Measurements from ENCODE around the gene VTA1. TPM values are rescaled to one million over a fixed set of nuclear protein-coding genes. Genes with fewer than 3 reads are reported as not detected.
A peak's percentile ranks its signal among the peaks of the same experiment; 100 is the strongest.
"Not testable (repeated sequence)": the region's sequence is repeated elsewhere in the genome, so short reads cannot be mapped to it uniquely, and the experiment has no call there.

VTA1 gene
- total RNA-seq, 2 donors from 2014 or later, result 17.0 to 17.2 TPM

DNA sequence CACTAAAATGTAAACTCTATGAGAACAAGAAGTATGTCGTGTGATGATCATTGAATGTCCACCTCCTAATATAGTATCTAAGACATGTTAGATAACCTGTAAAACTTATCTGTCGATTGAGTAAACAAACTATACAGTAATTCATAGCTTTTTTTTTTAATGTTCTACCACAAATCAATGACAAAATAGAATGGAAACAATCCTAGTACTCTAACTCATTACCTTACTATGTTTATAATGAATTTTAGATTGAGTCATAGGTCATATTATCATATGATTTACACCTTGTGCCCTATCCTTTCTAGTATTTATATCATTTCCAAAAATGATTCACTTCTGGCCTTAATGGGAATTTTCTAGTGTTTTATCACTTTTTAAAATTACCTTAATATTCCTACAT lies 6.1 kb downstream of the VTA1 start:
- no peak for DNase-seq
- ATAC-seq, result no peak
- H3K9me3 ChIP-seq (ENCODE audit: control insufficient read depth, low read length, poor library complexity, severe bottlenecking), result no peaks in the 10 kb centered on the region
- Mint-ChIP-seq H3K36me3 (ENCODE audit: low read depth) (peaks cover 7% of the 10 kb centered on the region), H3K27me3 (no peaks in the 10 kb centered on the region), H3K4me1 (peaks cover 51% of the 10 kb centered on the region), H3K27ac (no peak overlapping the region), H3K4me3 (no peak overlapping the region)

DNA sequence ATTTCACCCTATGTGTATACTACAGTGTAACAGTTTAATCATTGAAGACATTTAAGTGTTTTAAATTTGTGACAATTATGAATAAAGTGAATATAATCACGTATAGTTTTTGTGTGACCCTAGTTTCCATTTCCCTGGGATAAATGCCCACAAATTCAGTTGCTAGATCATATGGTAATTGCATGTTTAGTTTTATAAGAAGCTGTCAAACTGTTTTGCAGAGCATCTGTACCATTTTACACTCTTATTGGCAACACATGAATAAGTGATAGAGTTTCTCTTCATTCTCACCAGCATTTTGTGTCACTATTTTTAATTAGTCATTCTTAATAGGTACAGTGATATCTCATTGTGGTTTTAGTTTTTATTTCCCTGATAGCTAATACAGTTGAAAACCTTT lies 7.3 kb downstream of the VTA1 start:
- Mint-ChIP-seq H3K4me1 (peaks cover 46% of the 10 kb centered on the region), H3K27me3 (no peaks in the 10 kb centered on the region), H3K4me3 (no peak overlapping the region), H3K27ac (no peak overlapping the region), H3K36me3 (ENCODE audit: low read depth) (peaks cover 7% of the 10 kb centered on the region)
- ATAC-seq (no peak), DNase-seq (no peak)
- H3K9me3 ChIP-seq (ENCODE audit: control insufficient read depth, low read length, poor library complexity, severe bottlenecking), result no peaks in the 10 kb centered on the region

DNA sequence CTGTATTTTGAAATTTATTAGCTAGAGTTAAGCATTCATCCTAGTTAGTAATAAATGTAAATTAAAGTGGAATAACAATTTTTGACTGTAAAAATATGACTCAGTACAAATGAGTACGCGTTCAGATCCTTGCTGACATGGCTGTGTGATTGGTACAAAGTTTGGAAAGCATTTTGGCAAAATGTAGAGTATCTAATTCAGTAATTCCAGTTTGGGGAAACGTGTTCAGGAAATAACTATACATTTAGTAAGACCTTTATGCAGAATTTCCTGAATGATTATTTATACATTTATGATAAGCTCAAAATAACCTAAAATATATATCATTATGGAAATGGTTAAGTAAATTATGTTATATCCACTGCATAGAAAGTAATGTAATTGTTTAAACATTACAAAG lies 8.0 kb downstream of the VTA1 start:
- ATAC-seq (no peak), DNase-seq (no peak)
- Mint-ChIP-seq H3K4me1 (peaks cover 45% of the 10 kb centered on the region), H3K27me3 (no peaks in the 10 kb centered on the region), H3K36me3 (ENCODE audit: low read depth) (peaks cover 11% of the 10 kb centered on the region), H3K4me3 (no peak overlapping the region), H3K27ac (no peak overlapping the region)
- no peaks in the 10 kb centered on the region for H3K9me3 ChIP-seq (ENCODE audit: control insufficient read depth, low read length, poor library complexity, severe bottlenecking)

DNA sequence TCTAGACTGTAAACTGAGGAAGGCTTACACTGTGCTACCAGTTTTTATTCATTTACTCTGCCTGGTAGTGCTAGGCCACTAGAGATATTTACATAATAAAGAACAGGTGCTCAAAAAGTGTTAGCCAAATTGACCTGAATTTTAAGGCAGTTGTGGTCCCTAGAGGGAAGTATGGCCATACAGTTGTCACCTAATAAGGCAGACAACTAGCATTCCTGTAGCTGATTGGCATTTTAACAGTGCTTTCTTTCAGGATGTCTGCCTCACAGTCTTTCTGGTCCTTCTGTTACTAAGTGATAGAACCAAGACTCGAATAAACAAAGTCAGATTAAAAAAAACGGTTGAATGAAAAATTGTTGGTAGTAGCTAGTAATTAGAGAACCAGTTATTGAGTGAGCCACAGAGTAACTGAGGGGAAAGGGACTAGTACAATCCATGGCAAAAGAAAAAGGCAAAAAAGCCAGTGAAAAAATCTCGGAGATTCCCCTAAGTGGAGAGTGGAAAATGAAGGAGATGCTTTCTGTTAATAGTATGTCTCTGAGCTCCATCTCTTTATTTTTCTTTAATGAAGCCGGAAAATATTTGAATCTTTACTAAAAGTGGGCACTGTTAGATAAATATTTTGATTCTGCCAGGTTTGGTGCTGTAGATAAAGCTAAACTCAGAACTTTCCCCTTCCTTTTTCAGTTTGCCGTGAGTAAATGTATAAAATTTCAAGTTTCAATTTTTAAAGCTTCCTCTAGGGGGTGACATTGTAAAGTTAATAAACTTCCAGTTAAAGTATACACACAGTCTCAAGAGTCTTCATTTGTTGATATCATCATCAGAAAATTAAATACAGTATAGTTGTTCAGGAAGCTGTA lies 9.1 kb downstream of the VTA1 start:
- H3K9me3 ChIP-seq (ENCODE audit: control insufficient read depth, low read length, poor library complexity, severe bottlenecking), result no peaks in the 10 kb centered on the region
- H3K4me3 Mint-ChIP-seq, result peak overlapping the region; percentile 36
- H3K36me3 Mint-ChIP-seq (ENCODE audit: low read depth), result peaks cover 3% of the 10 kb centered on the region
- DNase-seq, result no peak
- ATAC-seq, result peak; percentile 73
- H3K4me1 Mint-ChIP-seq, result peaks cover 41% of the 10 kb centered on the region
- H3K27ac Mint-ChIP-seq, result peak overlapping the region; percentile 73
- H3K27me3 Mint-ChIP-seq, result no peaks in the 10 kb centered on the region

DNA sequence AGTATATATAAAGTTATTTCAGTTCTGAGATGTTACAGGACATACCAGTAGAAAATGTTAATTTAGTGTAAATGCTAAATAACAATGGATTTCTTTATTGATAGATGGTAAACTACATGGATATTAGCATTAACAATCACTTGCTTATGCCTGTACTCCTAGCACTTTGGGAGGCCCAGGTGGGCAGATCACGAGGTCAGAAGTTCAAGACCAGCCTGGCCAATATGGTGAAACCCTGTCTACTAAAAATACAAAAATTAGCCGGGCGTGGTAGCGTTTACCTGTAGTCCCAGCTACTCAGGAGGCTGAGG lies 9.7 kb downstream of the VTA1 start:
- peak overlapping the region; percentile 73 for H3K27ac Mint-ChIP-seq
- not testable (repeated sequence) for ATAC-seq, H3K4me3 Mint-ChIP-seq

DNA sequence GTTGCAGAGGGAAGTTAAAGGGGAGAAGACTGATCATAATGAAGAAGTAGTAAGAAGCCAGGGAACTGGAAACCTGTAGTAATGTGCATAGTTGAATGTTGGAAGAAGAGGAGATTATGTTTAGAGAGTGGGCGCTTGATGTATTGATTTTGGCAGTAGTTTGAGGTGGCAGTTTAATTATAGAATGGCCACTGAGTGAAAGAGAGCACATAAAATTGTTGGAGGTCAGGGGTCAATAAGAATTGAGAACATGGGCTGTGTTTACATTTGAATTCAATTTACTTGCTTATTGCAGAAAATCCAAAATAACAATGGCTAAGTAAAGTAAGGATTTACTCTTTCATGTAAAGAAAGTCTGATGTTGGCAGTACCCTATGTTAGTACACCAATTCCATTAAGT lies 15.7 kb downstream of the VTA1 start:
- ATAC-seq, result no peak
- no peaks in the 10 kb centered on the region for H3K9me3 ChIP-seq (ENCODE audit: control insufficient read depth, low read length, poor library complexity, severe bottlenecking)
- Mint-ChIP-seq H3K36me3 (ENCODE audit: low read depth) (peaks cover 3% of the 10 kb centered on the region), H3K27me3 (no peaks in the 10 kb centered on the region), H3K27ac (peak overlapping the region; percentile 70), H3K4me1 (peaks cover 29% of the 10 kb centered on the region), H3K4me3 (no peak overlapping the region)
- DNase-seq, result no peak

More for the DNA sequence above, 9.7 kb downstream of the VTA1 start:
- H3K27me3 Mint-ChIP-seq; DNase-seq; H3K36me3 Mint-ChIP-seq (ENCODE audit: low read depth); H3K9me3 ChIP-seq (ENCODE audit: control insufficient read depth, low read length, poor library complexity, severe bottlenecking): not testable (repeated sequence)
- H3K4me1 Mint-ChIP-seq, result peaks cover 39% of the 10 kb centered on the region

DNA sequence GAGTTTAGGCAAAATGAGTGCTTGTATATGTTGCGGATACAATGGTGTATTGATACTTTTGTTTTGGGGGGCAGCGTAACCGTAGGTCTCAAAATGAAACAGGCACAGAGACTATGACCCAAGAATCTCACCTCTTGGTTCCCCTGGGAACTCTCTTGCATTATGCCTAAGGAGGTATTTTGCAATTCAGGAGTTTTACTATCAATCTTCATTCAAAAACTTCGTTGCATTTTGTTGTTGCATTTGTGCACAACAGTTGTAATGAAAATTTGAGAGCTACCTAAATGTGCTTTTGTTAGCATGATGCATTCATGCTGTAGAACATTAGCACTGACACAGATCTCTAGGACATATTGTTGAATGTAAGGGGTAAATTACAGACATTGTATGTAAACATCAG lies 18.2 kb downstream of the VTA1 start:
- no peak for DNase-seq
- Mint-ChIP-seq H3K27me3 (no peaks in the 10 kb centered on the region), H3K27ac (peak overlapping the region; percentile 39), H3K4me3 (no peak overlapping the region), H3K36me3 (ENCODE audit: low read depth) (no peaks in the 10 kb centered on the region), H3K4me1 (peaks cover 20% of the 10 kb centered on the region)
- no peak for ATAC-seq
- no peaks in the 10 kb centered on the region for H3K9me3 ChIP-seq (ENCODE audit: control insufficient read depth, low read length, poor library complexity, severe bottlenecking)

DNA sequence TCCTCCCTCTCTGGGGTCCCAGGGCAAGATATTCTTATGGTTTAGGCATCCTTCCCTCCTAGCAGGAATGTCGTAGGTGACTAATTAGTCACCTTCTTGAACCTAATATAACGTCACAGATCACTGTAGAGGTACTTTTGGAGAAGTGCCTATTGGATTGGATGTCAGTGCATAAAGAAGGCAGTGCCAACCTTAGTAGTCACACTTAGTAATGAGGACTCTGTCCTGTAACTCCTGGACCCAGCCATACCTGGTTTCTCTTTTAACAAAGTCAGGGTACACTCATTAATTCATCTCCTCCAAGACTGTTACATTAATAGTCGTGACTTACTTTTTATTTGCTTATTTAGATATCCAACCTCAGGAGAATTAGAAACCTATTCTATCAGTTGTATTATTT lies 20.0 kb downstream of the VTA1 start:
- no peaks in the 10 kb centered on the region for H3K9me3 ChIP-seq (ENCODE audit: control insufficient read depth, low read length, poor library complexity, severe bottlenecking)
- no peak overlapping the region for H3K27ac Mint-ChIP-seq
- peaks cover 15% of the 10 kb centered on the region for H3K4me1 Mint-ChIP-seq
- H3K36me3 Mint-ChIP-seq (ENCODE audit: low read depth), result no peaks in the 10 kb centered on the region
- no peaks in the 10 kb centered on the region for H3K27me3 Mint-ChIP-seq
- DNase-seq (no peak), ATAC-seq (no peak)
- H3K4me3 Mint-ChIP-seq, result no peak overlapping the region

DNA sequence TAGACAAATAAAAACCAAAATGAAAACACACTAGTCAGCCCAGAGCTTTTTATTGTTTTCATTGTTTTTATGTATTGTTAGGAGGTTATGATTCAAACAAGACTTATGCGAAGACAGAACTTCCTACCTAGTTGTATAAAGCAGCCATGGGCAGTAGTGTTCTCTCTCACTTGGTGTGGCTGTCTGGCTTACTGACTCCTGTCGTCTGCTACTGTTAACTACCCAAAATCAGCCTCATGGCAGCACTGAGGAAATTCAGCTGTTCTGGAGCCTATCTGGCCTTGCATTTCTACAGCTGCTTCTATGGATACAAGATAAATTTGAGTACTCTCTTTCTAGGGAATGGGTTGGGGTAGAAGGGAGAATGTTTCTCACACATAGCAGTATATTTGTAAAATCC lies 20.4 kb downstream of the VTA1 start:
- no peak for DNase-seq
- no peak for ATAC-seq
- Mint-ChIP-seq H3K4me3 (no peak overlapping the region), H3K27ac (no peak overlapping the region), H3K36me3 (ENCODE audit: low read depth) (peaks cover under 1% of the 10 kb centered on the region), H3K4me1 (peaks cover 12% of the 10 kb centered on the region), H3K27me3 (no peaks in the 10 kb centered on the region)
- H3K9me3 ChIP-seq (ENCODE audit: control insufficient read depth, low read length, poor library complexity, severe bottlenecking), result no peaks in the 10 kb centered on the region

DNA sequence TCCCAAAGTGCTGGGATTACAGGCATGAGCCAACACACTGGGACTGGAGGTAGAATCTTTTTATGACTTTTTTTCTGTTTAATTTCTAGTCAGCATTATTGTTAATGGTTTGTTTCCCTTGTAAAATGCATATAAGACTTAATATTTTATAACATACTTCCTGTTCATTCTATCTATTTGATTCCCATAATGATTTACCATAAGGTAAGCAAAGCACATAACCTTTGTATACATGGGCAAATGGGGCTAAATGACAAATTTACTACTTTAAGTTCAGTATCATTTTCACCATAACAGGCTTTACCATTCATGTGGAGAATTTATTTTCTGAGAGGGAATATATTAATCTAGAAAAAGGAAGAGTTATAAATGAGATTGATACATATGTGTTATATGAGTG lies 24.3 kb downstream of the VTA1 start:
- no peaks in the 10 kb centered on the region for H3K9me3 ChIP-seq (ENCODE audit: control insufficient read depth, low read length, poor library complexity, severe bottlenecking)
- Mint-ChIP-seq H3K36me3 (ENCODE audit: low read depth) (peaks cover 10% of the 10 kb centered on the region), H3K27ac (no peak overlapping the region), H3K4me1 (peaks cover 6% of the 10 kb centered on the region), H3K4me3 (no peak overlapping the region), H3K27me3 (no peaks in the 10 kb centered on the region)
- DNase-seq (no peak), ATAC-seq (no peak)

DNA sequence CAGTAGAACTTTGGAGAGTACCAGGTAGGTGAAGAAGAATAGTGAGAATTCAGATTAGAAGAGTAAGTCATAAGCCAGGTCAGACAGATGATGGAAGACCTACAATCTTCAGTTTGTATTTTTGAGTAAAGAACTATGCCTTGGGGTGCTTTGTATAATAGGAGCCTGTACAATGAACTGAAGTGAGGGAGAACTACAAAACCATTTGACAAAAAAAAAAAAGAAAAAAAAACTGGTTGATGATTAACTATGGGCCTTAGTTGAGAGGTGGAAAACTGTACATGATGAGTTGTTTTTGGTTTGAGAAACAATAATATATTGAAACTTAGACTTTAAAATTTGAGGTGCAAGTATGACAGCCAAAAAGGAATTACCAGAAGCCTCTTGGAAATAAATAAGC lies 25.7 kb downstream of the VTA1 start:
- DNase-seq, result no peak
- H3K27ac Mint-ChIP-seq, result no peak overlapping the region
- no peak for ATAC-seq
- H3K4me3 Mint-ChIP-seq, result no peak overlapping the region
- H3K9me3 ChIP-seq (ENCODE audit: control insufficient read depth, low read length, poor library complexity, severe bottlenecking), result no peaks in the 10 kb centered on the region
- H3K27me3 Mint-ChIP-seq, result no peaks in the 10 kb centered on the region
- H3K4me1 Mint-ChIP-seq, result peaks cover 6% of the 10 kb centered on the region
- H3K36me3 Mint-ChIP-seq (ENCODE audit: low read depth), result peaks cover 15% of the 10 kb centered on the region

DNA sequence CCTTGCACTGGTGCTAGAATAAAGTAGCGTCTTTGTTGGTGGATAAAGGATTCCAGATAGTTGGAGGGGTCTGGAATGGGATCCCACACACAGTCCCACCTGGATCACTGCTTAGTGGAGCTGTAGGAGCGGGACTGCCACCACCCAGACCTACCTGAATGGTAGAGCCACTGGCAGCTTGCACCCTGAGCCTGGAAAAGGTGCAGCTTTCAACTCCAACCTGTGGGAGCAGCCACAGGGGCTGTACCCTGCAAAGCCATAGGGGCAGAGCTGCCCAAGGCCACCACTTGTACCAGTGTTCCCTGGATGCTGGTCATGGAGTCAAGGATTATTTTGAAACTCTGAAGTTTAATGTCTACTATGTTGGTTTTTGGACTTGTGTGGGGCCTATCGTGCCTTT lies 26.9 kb downstream of the VTA1 start:
- ATAC-seq (no peak), DNase-seq (no peak)
- peaks cover 6% of the 10 kb centered on the region for H3K4me1 Mint-ChIP-seq
- H3K4me3 Mint-ChIP-seq, result no peak overlapping the region
- peaks cover 15% of the 10 kb centered on the region for H3K36me3 Mint-ChIP-seq (ENCODE audit: low read depth)
- no peak overlapping the region for H3K27ac Mint-ChIP-seq
- no peaks in the 10 kb centered on the region for H3K9me3 ChIP-seq (ENCODE audit: control insufficient read depth, low read length, poor library complexity, severe bottlenecking)
- no peaks in the 10 kb centered on the region for H3K27me3 Mint-ChIP-seq

DNA sequence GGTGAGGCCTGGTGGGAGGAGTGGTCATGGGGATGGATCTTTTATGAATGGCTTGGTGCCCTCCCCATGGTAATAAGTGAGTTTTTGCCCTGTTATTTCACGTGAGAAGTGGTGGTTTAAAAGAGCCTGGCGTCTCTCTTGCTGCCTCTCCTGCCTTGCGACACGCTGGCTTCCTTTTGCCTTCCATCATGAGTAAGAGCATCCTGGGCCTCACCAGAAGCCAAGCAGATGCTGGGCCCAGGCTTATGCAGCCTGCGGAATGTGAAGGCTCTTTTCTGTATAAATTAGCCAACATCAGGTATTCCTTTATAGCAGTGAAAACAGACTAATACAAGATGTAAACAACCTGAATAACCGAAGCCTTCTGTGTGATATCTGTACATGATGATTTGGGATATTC lies 27.6 kb downstream of the VTA1 start:
- Mint-ChIP-seq H3K27me3 (no peaks in the 10 kb centered on the region), H3K4me3 (no peak overlapping the region), H3K4me1 (peaks cover 6% of the 10 kb centered on the region), H3K27ac (no peak overlapping the region), H3K36me3 (ENCODE audit: low read depth) (peaks cover 15% of the 10 kb centered on the region)
- no peaks in the 10 kb centered on the region for H3K9me3 ChIP-seq (ENCODE audit: control insufficient read depth, low read length, poor library complexity, severe bottlenecking)
- DNase-seq (no peak), ATAC-seq (no peak)

DNA sequence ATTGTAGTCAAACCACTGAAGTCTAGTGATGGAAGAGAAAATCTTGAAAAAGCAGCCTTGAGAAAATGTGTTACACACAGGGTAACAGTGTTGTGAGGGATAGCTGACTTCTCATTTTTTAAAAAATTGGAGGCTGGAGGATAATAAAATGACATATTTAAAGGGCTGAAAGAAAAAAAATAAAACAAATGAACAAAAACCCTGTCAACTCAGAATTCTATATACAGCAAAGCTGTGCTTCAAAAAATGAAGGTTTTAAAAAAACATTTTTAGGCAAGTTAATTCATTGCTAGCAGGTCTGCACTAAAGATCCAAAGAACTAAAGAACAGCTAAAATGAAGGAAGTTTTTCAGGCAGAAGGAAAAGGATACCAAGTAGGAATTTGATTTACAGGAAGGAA lies 31.1 kb downstream of the VTA1 start:
- DNase-seq (no peak), ATAC-seq (no peak)
- H3K27me3 Mint-ChIP-seq, result no peaks in the 10 kb centered on the region
- H3K4me1 Mint-ChIP-seq, result peaks cover 11% of the 10 kb centered on the region
- H3K36me3 Mint-ChIP-seq (ENCODE audit: low read depth), result peaks cover 14% of the 10 kb centered on the region
- no peaks in the 10 kb centered on the region for H3K9me3 ChIP-seq (ENCODE audit: control insufficient read depth, low read length, poor library complexity, severe bottlenecking)
- H3K27ac Mint-ChIP-seq, result no peak overlapping the region
- H3K4me3 Mint-ChIP-seq, result no peak overlapping the region
